ENCODE measurements around the gene CAMK2D.
"Not testable (repeated sequence)": the region's sequence is repeated elsewhere in the genome, so short reads cannot be mapped to it uniquely, and the experiment has no call there.

The CAMK2D gene

GRCh38 chr4:113732967-113733527 is 28.5 kb downstream of the CAMK2D start:
- Histone ChIP-seq H3K27ac (no peak overlapping the region), H3K4me3 (no peak overlapping the region), H3K36me3 (ENCODE audit: insufficient read depth, low read length) (no peaks in the 10 kb centered on the region), H3K9me3 (ENCODE audit: low read depth, low read length) (no peaks in the 10 kb centered on the region), H3K9ac (ENCODE audit: insufficient read length) (no peak overlapping the region)
- TF ChIP-seq POLR2AphosphoS5 (IDR thresholded peaks at IDR 0.05; ENCODE audit: borderline replicate concordance, low read depth, low read length), result no peak
- TF ChIP-seq EZH2 (IDR thresholded peaks at IDR 0.05), result no peak
- TF ChIP-seq FOXP2 (optimal IDR thresholded peaks at IDR 0.05; ENCODE audit: control extremely low read depth, extremely low read length, insufficient read depth), result no peak
- no peak for DNase-seq (ENCODE audit: low read depth, low spot score)

DNA sequence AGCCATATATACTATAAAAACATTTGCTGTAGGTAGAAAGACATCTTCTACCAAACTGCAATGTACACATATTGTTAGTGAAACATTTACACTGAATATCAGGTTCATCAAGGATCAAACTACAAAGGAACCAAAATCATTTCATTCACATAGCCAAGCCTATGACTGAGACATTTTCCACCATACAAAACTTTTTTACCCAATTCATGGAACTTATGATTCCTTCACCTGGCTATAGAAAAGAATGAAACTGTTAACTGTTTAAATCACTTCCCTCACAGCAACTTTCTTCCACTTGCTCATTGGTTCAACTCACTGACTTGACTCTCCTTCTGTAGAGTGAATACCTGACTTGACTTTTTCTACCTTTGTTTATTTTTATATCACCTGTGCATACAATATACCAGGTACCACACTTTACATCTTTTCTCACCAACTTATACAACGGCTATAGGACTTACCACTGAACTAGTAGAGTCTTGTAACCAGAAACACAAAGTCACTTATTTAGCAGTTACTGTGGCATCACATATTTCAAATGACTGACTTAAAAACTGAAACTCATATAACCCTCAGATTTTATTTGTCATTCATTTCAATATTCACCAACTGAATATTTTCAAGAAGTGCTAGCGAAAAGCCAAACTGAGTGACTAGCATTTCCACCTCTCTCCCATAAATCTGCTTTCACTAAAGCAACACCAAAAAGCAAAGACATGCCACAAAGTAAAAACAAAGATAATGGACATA is 30.9 kb downstream of the CAMK2D start:
- TF ChIP-seq POLR2AphosphoS5 (IDR thresholded peaks at IDR 0.05; ENCODE audit: borderline replicate concordance, low read depth, low read length) (no peak), FOXP2 (optimal IDR thresholded peaks at IDR 0.05; ENCODE audit: control extremely low read depth, extremely low read length, insufficient read depth) (no peak), EZH2 (IDR thresholded peaks at IDR 0.05) (no peak)
- H3K4me3 ChIP-seq, result no peak overlapping the region
- H3K36me3 ChIP-seq (ENCODE audit: insufficient read depth, low read length), result no peaks in the 10 kb centered on the region
- H3K9me3 ChIP-seq (ENCODE audit: low read depth, low read length), result no peaks in the 10 kb centered on the region
- DNase-seq (ENCODE audit: low read depth, low spot score), result no peak
- no peak overlapping the region for H3K9ac ChIP-seq (ENCODE audit: insufficient read length)
- no peak overlapping the region for H3K27ac ChIP-seq

DNA sequence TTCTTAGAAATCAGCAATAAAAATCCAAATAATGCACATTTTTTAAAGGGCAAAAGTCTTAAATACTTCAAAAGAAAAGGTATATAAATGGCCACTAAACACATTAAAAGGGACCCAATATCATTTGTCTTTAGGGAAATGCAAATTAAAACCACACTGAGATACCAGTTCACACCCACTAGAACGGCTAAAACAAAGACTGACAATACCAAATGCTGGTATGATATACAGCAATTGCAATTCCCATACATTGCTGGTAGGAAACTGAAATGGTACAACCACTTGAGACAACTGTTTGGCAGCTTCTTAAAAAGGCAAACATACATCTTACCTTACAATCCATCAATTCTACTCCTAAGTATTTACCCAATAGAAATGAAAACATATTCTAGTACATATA is 33.7 kb downstream of the CAMK2D start:
- no peaks in the 10 kb centered on the region for H3K36me3 ChIP-seq (ENCODE audit: insufficient read depth, low read length)
- no peak overlapping the region for H3K27ac ChIP-seq
- no peak for TF ChIP-seq EZH2 (IDR thresholded peaks at IDR 0.05)
- TF ChIP-seq FOXP2 (optimal IDR thresholded peaks at IDR 0.05; ENCODE audit: control extremely low read depth, extremely low read length, insufficient read depth), result no peak
- TF ChIP-seq POLR2AphosphoS5 (IDR thresholded peaks at IDR 0.05; ENCODE audit: borderline replicate concordance, low read depth, low read length), result no peak
- H3K4me3 ChIP-seq, result no peak overlapping the region
- no peaks in the 10 kb centered on the region for H3K9me3 ChIP-seq (ENCODE audit: low read depth, low read length)
- no peak for DNase-seq (ENCODE audit: low read depth, low spot score)
- no peak overlapping the region for H3K9ac ChIP-seq (ENCODE audit: insufficient read length)

GRCh38 chr4:113725963-113726362 is 35.6 kb downstream of the CAMK2D start:
- no peak overlapping the region for H3K4me3 ChIP-seq
- H3K27ac ChIP-seq, result no peak overlapping the region
- no peaks in the 10 kb centered on the region for H3K9me3 ChIP-seq (ENCODE audit: low read depth, low read length)
- TF ChIP-seq EZH2 (IDR thresholded peaks at IDR 0.05) (no peak), POLR2AphosphoS5 (IDR thresholded peaks at IDR 0.05; ENCODE audit: borderline replicate concordance, low read depth, low read length) (no peak), FOXP2 (optimal IDR thresholded peaks at IDR 0.05; ENCODE audit: control extremely low read depth, extremely low read length, insufficient read depth) (no peak)
- H3K9ac ChIP-seq (ENCODE audit: insufficient read length), result no peak overlapping the region
- H3K36me3 ChIP-seq (ENCODE audit: insufficient read depth, low read length), result no peaks in the 10 kb centered on the region
- no peak for DNase-seq (ENCODE audit: low read depth, low spot score)

GRCh38 chr4:113718252-113718651 is 43.3 kb downstream of the CAMK2D start:
- no peak for TF ChIP-seq EZH2 (IDR thresholded peaks at IDR 0.05)
- TF ChIP-seq POLR2AphosphoS5 (IDR thresholded peaks at IDR 0.05; ENCODE audit: borderline replicate concordance, low read depth, low read length), result no peak
- no peak for TF ChIP-seq FOXP2 (optimal IDR thresholded peaks at IDR 0.05; ENCODE audit: control extremely low read depth, extremely low read length, insufficient read depth)
- Histone ChIP-seq H3K9ac (ENCODE audit: insufficient read length) (no peak overlapping the region), H3K4me3 (no peak overlapping the region)

GRCh38 chr4:113711883-113712662 is 49.5 kb downstream of the CAMK2D start:
- DNase-seq (ENCODE audit: low read depth, low spot score), result no peak
- Histone ChIP-seq H3K9me3 (ENCODE audit: low read depth, low read length) (no peaks in the 10 kb centered on the region), H3K27ac (no peak overlapping the region), H3K36me3 (ENCODE audit: insufficient read depth, low read length) (no peaks in the 10 kb centered on the region), H3K9ac (ENCODE audit: insufficient read length) (no peak overlapping the region), H3K4me3 (no peak overlapping the region)
- no peak for TF ChIP-seq POLR2AphosphoS5 (IDR thresholded peaks at IDR 0.05; ENCODE audit: borderline replicate concordance, low read depth, low read length)
- no peak for TF ChIP-seq FOXP2 (optimal IDR thresholded peaks at IDR 0.05; ENCODE audit: control extremely low read depth, extremely low read length, insufficient read depth)
- no peak for TF ChIP-seq EZH2 (IDR thresholded peaks at IDR 0.05)

More at GRCh38 chr4:113718252-113718651, 43.3 kb downstream of the CAMK2D start:
- no peak for DNase-seq (ENCODE audit: low read depth, low spot score)
- H3K9me3 ChIP-seq (ENCODE audit: low read depth, low read length), result no peaks in the 10 kb centered on the region
- no peaks in the 10 kb centered on the region for H3K36me3 ChIP-seq (ENCODE audit: insufficient read depth, low read length)
- no peak overlapping the region for H3K27ac ChIP-seq

DNA sequence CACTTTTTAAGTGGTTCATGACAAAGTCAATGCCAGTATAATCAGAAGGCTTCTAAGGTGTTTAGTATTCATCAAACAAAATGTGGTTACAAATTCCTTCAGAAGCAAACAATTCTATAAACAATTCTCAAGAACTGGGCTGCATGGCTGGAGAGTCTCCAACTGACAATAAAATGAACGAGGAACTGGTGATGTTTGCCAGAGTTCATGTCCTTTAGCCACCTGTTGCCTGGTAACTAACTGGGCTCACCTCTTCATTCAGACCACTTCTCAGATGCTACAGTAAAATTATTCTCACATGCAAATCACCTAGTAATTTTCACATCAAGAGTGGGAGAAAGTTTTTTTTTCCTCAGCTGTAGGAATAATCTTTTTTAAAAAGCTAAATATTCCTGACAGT is 53.3 kb downstream of the CAMK2D start:
- no peak for DNase-seq (ENCODE audit: low read depth, low spot score)
- Histone ChIP-seq H3K4me3 (no peak overlapping the region), H3K9ac (ENCODE audit: insufficient read length) (no peak overlapping the region), H3K9me3 (ENCODE audit: low read depth, low read length) (no peaks in the 10 kb centered on the region), H3K36me3 (ENCODE audit: insufficient read depth, low read length) (no peaks in the 10 kb centered on the region), H3K27ac (no peak overlapping the region)
- TF ChIP-seq EZH2 (IDR thresholded peaks at IDR 0.05), result no peak
- no peak for TF ChIP-seq POLR2AphosphoS5 (IDR thresholded peaks at IDR 0.05; ENCODE audit: borderline replicate concordance, low read depth, low read length)
- TF ChIP-seq FOXP2 (optimal IDR thresholded peaks at IDR 0.05; ENCODE audit: control extremely low read depth, extremely low read length, insufficient read depth), result no peak

DNA sequence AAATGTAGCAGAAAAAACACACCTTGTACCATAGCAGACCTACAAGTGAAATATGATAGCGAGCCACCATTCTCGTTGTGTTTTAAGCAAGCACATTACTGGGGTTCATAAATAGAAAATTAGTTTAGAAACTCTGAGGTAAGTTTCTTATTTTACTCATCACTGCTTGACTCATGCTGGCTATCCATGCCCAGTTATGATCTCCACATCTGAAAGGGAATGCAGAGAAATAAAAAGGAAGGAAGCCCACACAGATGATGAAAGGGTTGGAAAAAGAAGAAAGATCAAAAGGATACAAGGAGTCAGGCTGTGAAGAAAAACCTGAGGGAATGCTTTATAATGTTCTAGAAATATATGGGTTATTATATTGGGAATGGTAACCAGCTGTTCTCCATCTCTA is 54.5 kb downstream of the CAMK2D start:
- DNase-seq (ENCODE audit: low read depth, low spot score), result no peak
- no peaks in the 10 kb centered on the region for H3K36me3 ChIP-seq (ENCODE audit: insufficient read depth, low read length)
- TF ChIP-seq POLR2AphosphoS5 (IDR thresholded peaks at IDR 0.05; ENCODE audit: borderline replicate concordance, low read depth, low read length) (no peak), FOXP2 (optimal IDR thresholded peaks at IDR 0.05; ENCODE audit: control extremely low read depth, extremely low read length, insufficient read depth) (no peak), EZH2 (IDR thresholded peaks at IDR 0.05) (no peak)
- H3K9me3 ChIP-seq (ENCODE audit: low read depth, low read length), result no peaks in the 10 kb centered on the region; the same call in 1 of the 2 replicates
- no peak overlapping the region for H3K9ac ChIP-seq (ENCODE audit: insufficient read length)
- no peak overlapping the region for H3K27ac ChIP-seq
- no peak overlapping the region for H3K4me3 ChIP-seq

- DNase-seq (ENCODE audit: low read depth, low spot score); H3K9me3 ChIP-seq (ENCODE audit: low read depth, low read length); H3K9ac ChIP-seq (ENCODE audit: insufficient read length); H3K36me3 ChIP-seq (ENCODE audit: insufficient read depth, low read length); H3K4me3 ChIP-seq; H3K27ac ChIP-seq: not testable (repeated sequence)
These were observed 56.4 kb downstream of the CAMK2D start for GRCh38 chr4:113705097-113705496.

- H3K4me3 ChIP-seq; H3K36me3 ChIP-seq (ENCODE audit: insufficient read depth, low read length); DNase-seq (ENCODE audit: low read depth, low spot score); H3K9me3 ChIP-seq (ENCODE audit: low read depth, low read length); H3K27ac ChIP-seq; H3K9ac ChIP-seq (ENCODE audit: insufficient read length): not testable (repeated sequence)
These were observed 58.9 kb downstream of the CAMK2D start for GRCh38 chr4:113702596-113702995.
